ENCODE results near the gene KIFAP3. TPM values are rescaled to one million over a fixed set of nuclear protein-coding genes. Genes with fewer than 3 reads are reported as not detected.

The KIFAP3 gene

Small RNA genes within 50 kb of the gene (small RNA-seq; reads per million reads assigned to genes)
- gene MRPS10P1 (ENCODE audit: insufficient read depth) = not detected

Data from mesendoderm (in vitro differentiated cells).